Body of pancreas (tissue), 4 donors: ENCODE results near the gene SMG9.

Experiments used
- POLR2A ChIP-seq, 3 donors: fragments of 450-650 bp; IDR thresholded peaks; one replicate each; pipeline ENCODE4 v1.6.1; 2016; ENCODE audit warnings: antibody characterized with exemption in 3 of 3, mild to moderate bottlenecking in 2 of 3
- TF ChIP-seq, protein P1 (sequence below), 7 experiments: fragments of 450-650 bp in 4 of 7; fragments of 200-600 bp in 3 of 7; sonication (generic) in 3 of 7; IDR thresholded peaks; one replicate each; pipeline ENCODE4 v1.5.1; 2016 to 2019; ENCODE audit warnings: antibody characterized with exemption in 7 of 7

DNA sequence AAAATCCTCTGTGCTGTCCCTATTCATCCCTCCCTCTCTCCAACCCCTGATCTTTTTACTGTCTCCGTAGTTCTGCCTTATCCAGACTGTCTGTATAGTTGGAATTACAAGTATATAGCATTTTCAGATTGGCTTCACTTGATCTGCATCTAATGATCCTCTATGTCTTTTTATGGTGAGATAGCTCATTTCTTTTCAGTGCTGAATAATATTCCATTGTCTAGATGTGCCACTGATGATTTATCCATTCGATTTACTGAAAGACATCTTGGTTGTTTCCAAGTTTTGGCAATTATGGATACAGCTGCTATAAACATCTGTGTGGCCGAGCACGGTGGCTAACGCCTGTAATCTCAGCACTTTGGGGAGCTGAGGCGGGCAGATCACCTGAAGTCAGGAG, 19.7 kb downstream of the SMG9 start:
- TF ChIP-seq, protein P1, sequence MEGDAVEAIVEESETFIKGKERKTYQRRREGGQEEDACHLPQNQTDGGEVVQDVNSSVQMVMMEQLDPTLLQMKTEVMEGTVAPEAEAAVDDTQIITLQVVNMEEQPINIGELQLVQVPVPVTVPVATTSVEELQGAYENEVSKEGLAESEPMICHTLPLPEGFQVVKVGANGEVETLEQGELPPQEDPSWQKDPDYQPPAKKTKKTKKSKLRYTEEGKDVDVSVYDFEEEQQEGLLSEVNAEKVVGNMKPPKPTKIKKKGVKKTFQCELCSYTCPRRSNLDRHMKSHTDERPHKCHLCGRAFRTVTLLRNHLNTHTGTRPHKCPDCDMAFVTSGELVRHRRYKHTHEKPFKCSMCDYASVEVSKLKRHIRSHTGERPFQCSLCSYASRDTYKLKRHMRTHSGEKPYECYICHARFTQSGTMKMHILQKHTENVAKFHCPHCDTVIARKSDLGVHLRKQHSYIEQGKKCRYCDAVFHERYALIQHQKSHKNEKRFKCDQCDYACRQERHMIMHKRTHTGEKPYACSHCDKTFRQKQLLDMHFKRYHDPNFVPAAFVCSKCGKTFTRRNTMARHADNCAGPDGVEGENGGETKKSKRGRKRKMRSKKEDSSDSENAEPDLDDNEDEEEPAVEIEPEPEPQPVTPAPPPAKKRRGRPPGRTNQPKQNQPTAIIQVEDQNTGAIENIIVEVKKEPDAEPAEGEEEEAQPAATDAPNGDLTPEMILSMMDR (IDR thresholded peaks at IDR 0.05), result no peak
- no peak for TF ChIP-seq POLR2A (IDR thresholded peaks at IDR 0.05)
